ENCODE measurements around the gene CFAP57. TPM values are rescaled to one million over a fixed set of nuclear protein-coding genes. Genes with fewer than 3 reads are reported as not detected.

The CFAP57 gene
- total RNA-seq, 2 donors from 2014 or later = 0.12 TPM; not detected in 1

GRCh38 chr1:43184388-43184787, 12.3 kb downstream of the CFAP57 start:
- TF ChIP-seq, protein P1, sequence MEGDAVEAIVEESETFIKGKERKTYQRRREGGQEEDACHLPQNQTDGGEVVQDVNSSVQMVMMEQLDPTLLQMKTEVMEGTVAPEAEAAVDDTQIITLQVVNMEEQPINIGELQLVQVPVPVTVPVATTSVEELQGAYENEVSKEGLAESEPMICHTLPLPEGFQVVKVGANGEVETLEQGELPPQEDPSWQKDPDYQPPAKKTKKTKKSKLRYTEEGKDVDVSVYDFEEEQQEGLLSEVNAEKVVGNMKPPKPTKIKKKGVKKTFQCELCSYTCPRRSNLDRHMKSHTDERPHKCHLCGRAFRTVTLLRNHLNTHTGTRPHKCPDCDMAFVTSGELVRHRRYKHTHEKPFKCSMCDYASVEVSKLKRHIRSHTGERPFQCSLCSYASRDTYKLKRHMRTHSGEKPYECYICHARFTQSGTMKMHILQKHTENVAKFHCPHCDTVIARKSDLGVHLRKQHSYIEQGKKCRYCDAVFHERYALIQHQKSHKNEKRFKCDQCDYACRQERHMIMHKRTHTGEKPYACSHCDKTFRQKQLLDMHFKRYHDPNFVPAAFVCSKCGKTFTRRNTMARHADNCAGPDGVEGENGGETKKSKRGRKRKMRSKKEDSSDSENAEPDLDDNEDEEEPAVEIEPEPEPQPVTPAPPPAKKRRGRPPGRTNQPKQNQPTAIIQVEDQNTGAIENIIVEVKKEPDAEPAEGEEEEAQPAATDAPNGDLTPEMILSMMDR (IDR thresholded peaks at IDR 0.05) = no peak
- no peak for DNase-seq (ENCODE audit: low spot score)
- Histone ChIP-seq H3K27me3 (no peaks in the 10 kb centered on the region), H3K4me3 (no peak overlapping the region), H3K36me3 (no peaks in the 10 kb centered on the region), H3K4me1 (no peaks in the 10 kb centered on the region), H3K9me3 (no peaks in the 10 kb centered on the region), H3K27ac (no peak overlapping the region)

GRCh38 chr1:43184995-43185394, 12.9 kb downstream of the CFAP57 start:
- Histone ChIP-seq H3K36me3 (no peaks in the 10 kb centered on the region), H3K4me3 (no peak overlapping the region), H3K9me3 (no peaks in the 10 kb centered on the region), H3K27ac (no peak overlapping the region), H3K27me3 (no peaks in the 10 kb centered on the region), H3K4me1 (no peaks in the 10 kb centered on the region)
- no peak for DNase-seq (ENCODE audit: low spot score)
- TF ChIP-seq, protein P1 (IDR thresholded peaks at IDR 0.05) = no peak

GRCh38 chr1:43188106-43188505, 16.0 kb downstream of the CFAP57 start:
- no peak for DNase-seq (ENCODE audit: low spot score)
- Histone ChIP-seq H3K4me3 (no peak overlapping the region), H3K27ac (no peak overlapping the region), H3K4me1 (no peaks in the 10 kb centered on the region), H3K27me3 (no peaks in the 10 kb centered on the region), H3K36me3 (no peaks in the 10 kb centered on the region), H3K9me3 (peaks cover 0 to 12% of the 10 kb centered on the region in 2 donors)
- TF ChIP-seq, protein P1 (IDR thresholded peaks at IDR 0.05) = no peak

GRCh38 chr1:43194509-43194908, 22.4 kb downstream of the CFAP57 start:
- H3K27me3 ChIP-seq = no peaks in the 10 kb centered on the region
- no peaks in the 10 kb centered on the region for H3K36me3 ChIP-seq
- H3K9me3 ChIP-seq = peaks cover 6 to 24% of the 10 kb centered on the region in 2 donors
- TF ChIP-seq, protein P1 (IDR thresholded peaks at IDR 0.05) = no peak
- DNase-seq (ENCODE audit: low spot score) = no peak
- H3K4me3 ChIP-seq = no peak overlapping the region
- no peaks in the 10 kb centered on the region for H3K4me1 ChIP-seq
- H3K27ac ChIP-seq = no peak overlapping the region

GRCh38 chr1:43197343-43198127, 25.4 kb downstream of the CFAP57 start:
- no peaks in the 10 kb centered on the region for H3K36me3 ChIP-seq
- TF ChIP-seq, protein P1 (IDR thresholded peaks at IDR 0.05) = no peak
- no peak for DNase-seq (ENCODE audit: low spot score)

More at GRCh38 chr1:43197343-43198127, 25.4 kb downstream of the CFAP57 start:
- Histone ChIP-seq H3K9me3 (peaks cover 6 to 12% of the 10 kb centered on the region in 2 donors), H3K4me3 (no peak overlapping the region), H3K4me1 (no peaks in the 10 kb centered on the region), H3K27ac (no peak overlapping the region), H3K27me3 (no peaks in the 10 kb centered on the region)
